Measurements from ENCODE around the gene AUTS2.

GRCh38 chr7:70566671-70567070 is 968.4 kb downstream of the AUTS2 start:
- TF ChIP-seq GATA3 (IDR thresholded peaks at IDR 0.05; ENCODE audit: low read depth, low read length) (no peak), GATA2 (IDR thresholded peaks at IDR 0.05; ENCODE audit: low read depth, low read length) (no peak)
